ENCODE results near the gene TNRC6B. TPM values are rescaled to one million over a fixed set of nuclear protein-coding genes. Genes with fewer than 3 reads are reported as not detected.

TNRC6B gene
- total RNA-seq, 1 donor = 26.4 TPM

DNA sequence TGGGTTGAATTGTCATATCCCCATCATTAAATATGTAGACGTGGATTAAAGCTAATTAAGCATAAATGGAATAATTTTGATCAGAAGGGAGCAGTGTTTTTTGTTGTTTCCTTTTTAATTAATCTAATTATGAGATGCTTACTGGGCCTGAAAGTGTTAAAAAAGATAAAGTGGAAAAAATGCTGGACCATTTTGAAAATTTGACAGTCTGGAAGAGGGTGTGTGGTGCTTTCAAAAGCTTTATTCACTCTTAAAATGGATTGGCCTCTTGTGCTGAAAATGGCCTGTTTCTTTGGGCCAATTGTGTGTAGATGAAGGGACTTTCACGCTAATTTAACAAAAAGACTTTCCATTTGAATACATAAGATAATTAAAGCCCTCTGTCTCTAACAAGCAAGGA, 1.8 kb downstream of the TNRC6B start:
- Histone ChIP-seq H4K20me1 (ENCODE audit: insufficient read depth, low read length) (peaks cover 33% of the 10 kb centered on the region), H3K79me2 (ENCODE audit: insufficient read depth, low read length) (peaks cover 66% of the 10 kb centered on the region), H3K27ac (ENCODE audit: low read depth, low read length) (peak overlapping the region; percentile 91), H3K4me3 (ENCODE audit: insufficient read depth, low read length) (peak overlapping the region; percentile 81), H3K4me1 (ENCODE audit: insufficient read depth, low read length) (peaks cover 53% of the 10 kb centered on the region), H3K36me3 (ENCODE audit: insufficient read depth, low read length) (no peaks in the 10 kb centered on the region), H3K9me3 (ENCODE audit: low read depth, low read length) (no peaks in the 10 kb centered on the region), H2AFZ (ENCODE audit: low read length) (no peak overlapping the region), H3K27me3 (ENCODE audit: insufficient read depth, low read length) (no peaks in the 10 kb centered on the region), H3K4me2 (ENCODE audit: insufficient read depth, low read length) (peak overlapping the region; percentile 93)
- no peak for DNase-seq (ENCODE audit: insufficient read length, low spot score, missing footprints)
- TF ChIP-seq, protein P1, sequence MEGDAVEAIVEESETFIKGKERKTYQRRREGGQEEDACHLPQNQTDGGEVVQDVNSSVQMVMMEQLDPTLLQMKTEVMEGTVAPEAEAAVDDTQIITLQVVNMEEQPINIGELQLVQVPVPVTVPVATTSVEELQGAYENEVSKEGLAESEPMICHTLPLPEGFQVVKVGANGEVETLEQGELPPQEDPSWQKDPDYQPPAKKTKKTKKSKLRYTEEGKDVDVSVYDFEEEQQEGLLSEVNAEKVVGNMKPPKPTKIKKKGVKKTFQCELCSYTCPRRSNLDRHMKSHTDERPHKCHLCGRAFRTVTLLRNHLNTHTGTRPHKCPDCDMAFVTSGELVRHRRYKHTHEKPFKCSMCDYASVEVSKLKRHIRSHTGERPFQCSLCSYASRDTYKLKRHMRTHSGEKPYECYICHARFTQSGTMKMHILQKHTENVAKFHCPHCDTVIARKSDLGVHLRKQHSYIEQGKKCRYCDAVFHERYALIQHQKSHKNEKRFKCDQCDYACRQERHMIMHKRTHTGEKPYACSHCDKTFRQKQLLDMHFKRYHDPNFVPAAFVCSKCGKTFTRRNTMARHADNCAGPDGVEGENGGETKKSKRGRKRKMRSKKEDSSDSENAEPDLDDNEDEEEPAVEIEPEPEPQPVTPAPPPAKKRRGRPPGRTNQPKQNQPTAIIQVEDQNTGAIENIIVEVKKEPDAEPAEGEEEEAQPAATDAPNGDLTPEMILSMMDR (IDR thresholded peaks at IDR 0.05; ENCODE audit: extremely low read depth, low read depth, low read length) = no peak

- Histone ChIP-seq H4K20me1 (ENCODE audit: insufficient read depth, low read length) (peaks cover 37% of the 10 kb centered on the region), H3K27ac (ENCODE audit: low read depth, low read length) (no peak overlapping the region), H3K27me3 (ENCODE audit: insufficient read depth, low read length) (no peaks in the 10 kb centered on the region), H3K9me3 (ENCODE audit: low read depth, low read length) (no peaks in the 10 kb centered on the region), H2AFZ (ENCODE audit: low read length) (no peak overlapping the region), H3K4me1 (ENCODE audit: insufficient read depth, low read length) (peaks cover 53% of the 10 kb centered on the region), H3K79me2 (ENCODE audit: insufficient read depth, low read length) (peaks cover 75% of the 10 kb centered on the region), H3K4me3 (ENCODE audit: insufficient read depth, low read length) (peak overlapping the region; percentile 44), H3K36me3 (ENCODE audit: insufficient read depth, low read length) (no peaks in the 10 kb centered on the region), H3K4me2 (ENCODE audit: insufficient read depth, low read length) (peak overlapping the region; percentile 93)
- DNase-seq (ENCODE audit: insufficient read length, low spot score, missing footprints) = no peak
- TF ChIP-seq, protein P1 (IDR thresholded peaks at IDR 0.05; ENCODE audit: extremely low read depth, low read depth, low read length) = no peak
Measured at GRCh38 chr22:40180403-40180802, 2.7 kb downstream of the TNRC6B start.

- H3K4me1 ChIP-seq (ENCODE audit: insufficient read depth, low read length) = peaks cover 53% of the 10 kb centered on the region
- peaks cover 45% of the 10 kb centered on the region for H4K20me1 ChIP-seq (ENCODE audit: insufficient read depth, low read length)
- peaks cover 84% of the 10 kb centered on the region for H3K79me2 ChIP-seq (ENCODE audit: insufficient read depth, low read length)
- no peaks in the 10 kb centered on the region for H3K27me3 ChIP-seq (ENCODE audit: insufficient read depth, low read length)
- DNase-seq (ENCODE audit: insufficient read length, low spot score, missing footprints) = no peak
- TF ChIP-seq, protein P1 (IDR thresholded peaks at IDR 0.05; ENCODE audit: extremely low read depth, low read depth, low read length) = no peak
- no peaks in the 10 kb centered on the region for H3K9me3 ChIP-seq (ENCODE audit: low read depth, low read length)
- no peak overlapping the region for H3K4me2 ChIP-seq (ENCODE audit: insufficient read depth, low read length)
- H3K27ac ChIP-seq (ENCODE audit: low read depth, low read length) = no peak overlapping the region
- H3K36me3 ChIP-seq (ENCODE audit: insufficient read depth, low read length) = no peaks in the 10 kb centered on the region
- H2AFZ ChIP-seq (ENCODE audit: low read length) = no peak overlapping the region
- H3K4me3 ChIP-seq (ENCODE audit: insufficient read depth, low read length) = no peak overlapping the region
Measured at GRCh38 chr22:40181323-40181722, 3.6 kb downstream of the TNRC6B start.

DNA sequence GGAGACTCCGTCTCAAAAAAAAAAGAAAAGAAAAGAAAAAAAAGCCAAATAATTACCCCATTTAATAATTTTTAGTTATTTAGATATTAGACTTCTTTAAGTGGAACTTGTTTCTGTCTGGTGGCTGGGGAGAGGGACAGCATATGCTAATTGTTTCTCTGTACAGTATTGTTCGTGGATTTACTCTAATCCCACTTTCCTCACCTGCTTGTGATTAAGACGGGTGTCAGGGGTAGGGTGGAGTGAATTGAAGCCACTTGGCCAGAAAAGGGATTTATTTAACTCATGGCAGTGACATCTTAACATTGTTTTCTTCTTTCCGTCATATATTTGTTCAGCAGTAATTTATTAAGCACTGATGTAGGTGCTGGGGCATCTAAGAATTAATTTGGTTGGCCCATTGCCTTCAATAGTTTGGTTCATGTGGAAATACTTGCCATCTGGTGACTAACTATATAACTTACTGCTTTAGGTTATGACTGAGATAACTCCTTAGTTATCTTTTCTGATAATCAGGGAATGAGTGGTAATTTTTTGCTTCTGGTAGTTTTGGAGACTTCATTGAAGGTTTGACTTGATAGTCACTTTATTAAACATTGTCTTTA, 4.6 kb downstream of the TNRC6B start:
- Histone ChIP-seq H3K4me3 (ENCODE audit: insufficient read depth, low read length) (no peak overlapping the region), H4K20me1 (ENCODE audit: insufficient read depth, low read length) (peaks cover 47% of the 10 kb centered on the region), H3K27me3 (ENCODE audit: insufficient read depth, low read length) (no peaks in the 10 kb centered on the region), H2AFZ (ENCODE audit: low read length) (no peak overlapping the region), H3K36me3 (ENCODE audit: insufficient read depth, low read length) (no peaks in the 10 kb centered on the region), H3K4me1 (ENCODE audit: insufficient read depth, low read length) (peaks cover 45% of the 10 kb centered on the region), H3K9me3 (ENCODE audit: low read depth, low read length) (no peaks in the 10 kb centered on the region), H3K4me2 (ENCODE audit: insufficient read depth, low read length) (peak overlapping the region; percentile 49), H3K27ac (ENCODE audit: low read depth, low read length) (peak overlapping the region; percentile 60), H3K79me2 (ENCODE audit: insufficient read depth, low read length) (peaks cover 91% of the 10 kb centered on the region)
- no peak for DNase-seq (ENCODE audit: insufficient read length, low spot score, missing footprints)
- TF ChIP-seq, protein P1 (IDR thresholded peaks at IDR 0.05; ENCODE audit: extremely low read depth, low read depth, low read length) = no peak
